ENCODE measurements around the gene TLDC2.

GRCh38 chr20:36859700-36860330, 16.1 kb upstream of the TLDC2 start:
- TF ChIP-seq CTCF (IDR thresholded peaks at IDR 0.05) (no peak), CBFB (CRISPR knock-in tag; IDR thresholded peaks at IDR 0.05; ENCODE audit: low read depth) (no peak), MAX (CRISPR knock-in tag; IDR thresholded peaks at IDR 0.05) (no peak), TEAD4 (CRISPR knock-in tag; IDR thresholded peaks at IDR 0.05) (no peak), USF1 (CRISPR knock-in tag; IDR thresholded peaks at IDR 0.05) (no peak), FOXP1 (CRISPR knock-in tag; IDR thresholded peaks at IDR 0.05; ENCODE audit: borderline replicate concordance) (no peak), SP1 (CRISPR knock-in tag; conservative IDR thresholded peaks at IDR 0.05) (no peak), ESRRA (CRISPR knock-in tag; IDR thresholded peaks at IDR 0.05; ENCODE audit: borderline replicate concordance) (no peak), E2F4 (CRISPR knock-in tag; IDR thresholded peaks at IDR 0.05; ENCODE audit: borderline replicate concordance, low read depth) (no peak), SMAD3 (CRISPR knock-in tag; IDR thresholded peaks at IDR 0.05; ENCODE audit: borderline replicate concordance) (no peak), TEAD1 (CRISPR knock-in tag; IDR thresholded peaks at IDR 0.05) (no peak), ZNF281 (CRISPR knock-in tag; IDR thresholded peaks at IDR 0.05) (no peak), CREM (CRISPR knock-in tag; IDR thresholded peaks at IDR 0.05) (no peak)

Measured in WTC11 (cell line).